Trophoblast cell (in vitro differentiated cells and primary cell): ENCODE data around the gene LANCL3.

Experiments
- DNase-seq, 2 donors: peaks; one replicate each; pipeline ENCODE4 v3.0.0-alpha.2; 2016
- H2AFZ ChIP-seq: 2 replicates; pipeline ENCODE4 v1.6.1; 2013; ENCODE audit warnings: low read length, moderate library complexity, mild to moderate bottlenecking; ENCODE audit not compliant: insufficient read depth, poor library complexity
- H2AK5ac ChIP-seq: 2 replicates; pipeline ENCODE4 v1.6.1; 2013; ENCODE audit warnings: mild to moderate bottlenecking, low read length
- H2BK120ac ChIP-seq: 2 replicates; pipeline ENCODE4 v1.6.1; 2013; ENCODE audit warnings: low read length, mild to moderate bottlenecking, moderate library complexity; ENCODE audit not compliant: insufficient read depth, poor library complexity
- H2BK12ac ChIP-seq: 2 replicates; pipeline ENCODE4 v1.6.1; 2013; ENCODE audit warnings: mild to moderate bottlenecking, low read length, moderate library complexity
- H2BK5ac ChIP-seq: 2 replicates; pipeline ENCODE4 v1.6.1; 2013; ENCODE audit warnings: low read length, low read depth, moderate library complexity, mild to moderate bottlenecking; ENCODE audit not compliant: poor library complexity
- H3K14ac ChIP-seq: 2 replicates; pipeline ENCODE4 v1.6.1; 2013; ENCODE audit warnings: mild to moderate bottlenecking, low read length
- H3K18ac ChIP-seq: 2 replicates; pipeline ENCODE4 v1.6.1; 2013; ENCODE audit warnings: mild to moderate bottlenecking, low read length
- H3K23ac ChIP-seq: 2 replicates; pipeline ENCODE4 v1.6.1; 2013; ENCODE audit warnings: low read length
- H3K27ac ChIP-seq: 2 replicates; pipeline ENCODE4 v1.5.1; 2013; ENCODE audit warnings: low read depth, mild to moderate bottlenecking, inconsistent platforms, low read length, moderate library complexity
- H3K27me3 ChIP-seq: 2 replicates; pipeline ENCODE4 v1.6.1; 2013; ENCODE audit warnings: inconsistent platforms, mild to moderate bottlenecking, low read length, moderate library complexity; ENCODE audit not compliant: insufficient read depth
- H3K36me3 ChIP-seq, 2 experiments: 1 replicate in 1 of 2; 2 replicates in 1 of 2; pipeline ENCODE4 v1.6.1; 2013; ENCODE audit warnings: low read length in 2 of 2, mild to moderate bottlenecking in 2 of 2, moderate library complexity in 1 of 2; ENCODE audit not compliant: insufficient read depth in 2 of 2, control insufficient read depth in 1 of 2
- H3K4ac ChIP-seq: 2 replicates; pipeline ENCODE4 v1.6.1; 2013; ENCODE audit warnings: low read depth, mild to moderate bottlenecking, low read length, moderate library complexity
- H3K4me1 ChIP-seq, 2 experiments: 1 replicate in 1 of 2; 2 replicates in 1 of 2; pipeline ENCODE4 v1.6.1; 2013; ENCODE audit warnings: low read length in 2 of 2, mild to moderate bottlenecking in 2 of 2, moderate library complexity in 1 of 2; ENCODE audit not compliant: insufficient read depth in 2 of 2, control insufficient read depth in 1 of 2
- H3K4me2 ChIP-seq: 2 replicates; pipeline ENCODE4 v1.6.1; 2013; ENCODE audit warnings: inconsistent platforms, mild to moderate bottlenecking, low read length, moderate library complexity
- H3K4me3 ChIP-seq: 2 replicates; pipeline ENCODE4 v1.5.1; 2013; ENCODE audit warnings: mild to moderate bottlenecking, low read depth, low read length, inconsistent platforms
- H3K79me1 ChIP-seq: one replicate; pipeline ENCODE4 v1.6.1; 2013; ENCODE audit warnings: low read length
- H3K79me2 ChIP-seq: 2 replicates; pipeline ENCODE4 v1.6.1; 2013; ENCODE audit warnings: low read length, mild to moderate bottlenecking; ENCODE audit not compliant: control insufficient read depth, insufficient read depth, poor library complexity
- H3K9ac ChIP-seq: 2 replicates; pipeline ENCODE4 v1.6.1; 2013; ENCODE audit warnings: mild to moderate bottlenecking, low read length
- H3K9me3 ChIP-seq: 2 replicates; pipeline ENCODE4 v1.6.1; 2013; ENCODE audit warnings: low read depth, mild to moderate bottlenecking, control low read depth, inconsistent platforms, low read length; ENCODE audit not compliant: insufficient read depth
- H4K12ac ChIP-seq: 2 replicates; pipeline ENCODE4 v1.6.1; 2013; ENCODE audit warnings: low read depth, mild to moderate bottlenecking, low read length, moderate library complexity
- H4K8ac ChIP-seq: 2 replicates; pipeline ENCODE4 v1.6.1; 2013; ENCODE audit warnings: low read depth, mild to moderate bottlenecking, low read length, moderate library complexity
- H4K91ac ChIP-seq: one replicate; pipeline ENCODE4 v1.6.1; 2013; ENCODE audit warnings: low read depth, mild to moderate bottlenecking, low read length, moderate library complexity
- WGBS: extraction: QIAGEN DNeasy Blood & Tissue Kit; methylation state at CpG from one replicate; pipeline ENCODE4 v1.1.7; 2013; ENCODE audit warnings: missing lambda C conversion rate; ENCODE audit not compliant: insufficient read length, insufficient coverage; ENCODE audit errors: extremely low coverage; 5-methylcytosine and 5-hydroxymethylcytosine counted together

The LANCL3 gene

DNA sequence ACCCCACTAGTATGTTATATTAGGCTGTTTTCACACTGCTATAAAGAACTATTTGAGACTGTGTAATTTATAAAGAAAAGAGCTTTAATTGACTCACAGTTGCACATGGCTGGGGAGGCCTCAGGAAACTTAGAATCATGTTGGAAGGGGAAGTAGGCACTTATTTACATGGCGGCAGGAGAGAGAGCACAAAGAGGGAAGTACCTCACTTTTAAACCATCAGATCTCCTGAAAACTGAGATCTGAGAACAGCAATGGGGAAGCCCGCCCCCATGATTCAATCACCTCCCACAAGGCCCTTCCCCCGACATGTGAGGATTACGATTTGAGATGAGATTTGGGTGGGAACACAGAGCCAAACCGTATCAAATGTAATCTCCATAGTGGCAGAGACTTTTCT, 68.7 kb downstream of the LANCL3 start:
- no peaks in the 10 kb centered on the region for H3K79me2 ChIP-seq
- H3K36me3 ChIP-seq: no peaks in the 10 kb centered on the region
- H3K4me3 ChIP-seq: no peak overlapping the region
- H3K4ac ChIP-seq: no peak overlapping the region
- H2BK12ac ChIP-seq: no peak overlapping the region
- H3K9ac ChIP-seq: no peak overlapping the region
- H3K23ac ChIP-seq: no peak overlapping the region
- no peak overlapping the region for H4K8ac ChIP-seq
- no peak overlapping the region for H3K27ac ChIP-seq
- H2AFZ ChIP-seq: no peak overlapping the region
- no peaks in the 10 kb centered on the region for H3K27me3 ChIP-seq
- no peak for DNase-seq
- H4K12ac ChIP-seq: no peak overlapping the region
- H3K4me2 ChIP-seq: no peak overlapping the region
- no CpG with 5 or more reads among the region's 5 CpGs for WGBS
- no peak overlapping the region for H3K18ac ChIP-seq
- peaks cover 4 to 5% of the 10 kb centered on the region in 2 experiments for H3K4me1 ChIP-seq
- no peak overlapping the region for H2BK120ac ChIP-seq
- H2BK5ac ChIP-seq: no peak overlapping the region
- H3K14ac ChIP-seq: no peak overlapping the region
- H4K91ac ChIP-seq: no peak overlapping the region
- H3K79me1 ChIP-seq: no peaks in the 10 kb centered on the region
- no peaks in the 10 kb centered on the region for H3K9me3 ChIP-seq
- no peak overlapping the region for H2AK5ac ChIP-seq

DNA sequence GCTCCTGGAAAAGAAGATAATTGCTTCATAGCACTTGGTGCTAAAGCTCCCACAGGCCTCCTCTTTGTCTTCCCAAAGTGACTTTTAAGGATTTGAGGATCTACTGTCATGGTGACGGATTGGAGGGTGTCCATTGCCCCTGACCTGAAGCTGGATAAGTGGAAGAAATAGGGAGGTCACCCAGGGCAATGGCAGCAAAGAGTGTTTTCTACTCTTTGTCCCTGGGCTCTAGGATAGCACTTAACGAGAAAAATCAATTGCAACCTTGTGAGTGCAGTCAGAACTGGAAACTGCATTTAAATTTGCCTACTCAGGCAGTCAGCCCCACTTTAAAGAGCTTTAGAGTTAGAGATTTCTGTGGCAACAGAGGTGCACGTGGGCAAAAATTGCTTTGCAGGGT, 70.4 kb downstream of the LANCL3 start:
- Histone ChIP-seq H2BK120ac (no peak overlapping the region), H3K79me1 (no peaks in the 10 kb centered on the region), H3K9me3 (no peaks in the 10 kb centered on the region), H4K8ac (no peak overlapping the region), H2AFZ (no peak overlapping the region), H3K23ac (no peak overlapping the region), H3K14ac (no peak overlapping the region), H3K4me3 (no peak overlapping the region), H3K27ac (no peak overlapping the region), H2BK12ac (no peak overlapping the region), H4K12ac (no peak overlapping the region), H2BK5ac (no peak overlapping the region), H2AK5ac (no peak overlapping the region), H3K36me3 (no peaks in the 10 kb centered on the region), H3K4ac (no peak overlapping the region), H3K4me1 (peaks cover 4 to 5% of the 10 kb centered on the region in 2 experiments), H3K27me3 (no peaks in the 10 kb centered on the region), H3K4me2 (no peak overlapping the region), H4K91ac (no peak overlapping the region), H3K79me2 (no peaks in the 10 kb centered on the region), H3K18ac (no peak overlapping the region), H3K9ac (no peak overlapping the region)
- no CpG with 5 or more reads among the region's 3 CpGs for WGBS
- DNase-seq: no peak

DNA sequence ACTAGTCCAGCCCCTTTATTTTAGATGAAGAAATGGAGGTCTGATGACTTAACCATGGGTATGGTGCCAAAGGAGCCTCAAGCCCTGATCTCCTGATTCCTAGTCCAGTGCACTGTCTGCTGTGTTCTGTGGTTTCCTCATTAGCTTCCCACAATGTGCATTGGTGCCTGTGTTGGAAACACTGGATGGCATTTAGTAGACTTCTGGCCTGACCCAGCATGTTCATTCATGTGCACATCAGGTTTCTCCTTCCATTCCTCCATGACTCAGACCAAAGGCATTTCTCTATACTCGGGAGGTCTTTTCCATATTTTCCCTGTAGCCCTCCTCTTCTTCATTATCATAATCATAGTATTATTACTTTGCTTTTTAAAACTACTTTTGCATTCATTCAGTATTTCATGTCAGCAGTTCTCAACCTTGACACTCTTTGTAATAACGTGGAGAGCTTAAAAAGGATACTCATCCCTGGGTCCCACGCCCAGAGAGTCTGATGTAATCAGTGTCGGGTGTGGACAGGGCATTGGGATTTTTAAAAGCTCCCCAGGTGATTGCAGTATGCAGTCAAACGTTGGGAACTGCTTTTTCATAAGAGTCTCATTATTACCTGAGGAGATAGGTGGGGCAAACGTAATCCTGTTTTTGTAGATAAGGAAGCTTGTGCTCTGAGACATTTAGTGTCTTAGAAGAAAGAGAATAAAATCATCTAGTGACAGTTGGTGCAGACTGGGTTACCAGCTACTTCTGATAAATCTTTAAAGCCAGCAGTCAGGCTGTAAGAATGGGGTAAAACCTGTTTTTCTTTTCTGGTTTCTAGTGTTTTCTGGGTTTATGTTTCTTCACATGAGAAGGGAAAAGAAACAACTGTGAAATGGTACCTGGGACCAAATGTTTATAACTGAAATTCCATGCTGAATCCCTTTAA, 73.2 kb downstream of the LANCL3 start:
- no peak overlapping the region for H4K12ac ChIP-seq
- WGBS: no CpG with 5 or more reads among the region's 6 CpGs
- no peaks in the 10 kb centered on the region for H3K27me3 ChIP-seq

DNA sequence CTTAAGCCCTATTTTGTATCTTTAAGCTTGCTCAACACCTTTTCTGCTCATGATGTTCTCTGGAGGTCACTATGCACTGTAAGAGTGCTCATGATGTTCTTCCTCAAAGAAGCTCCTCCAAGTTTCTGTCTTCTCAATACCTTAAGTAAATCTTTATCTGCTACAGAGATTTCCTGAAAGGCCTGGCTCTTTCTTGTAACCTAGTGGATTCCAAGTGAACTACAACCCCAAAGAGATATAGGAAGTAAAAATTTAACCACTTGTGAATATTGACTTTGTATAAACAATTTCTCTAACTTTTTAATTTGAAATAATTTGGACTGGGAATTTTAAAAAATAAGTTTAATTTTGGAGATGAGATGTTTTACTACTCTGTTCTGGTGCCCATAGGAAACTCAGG, 74.8 kb downstream of the LANCL3 start:
- Histone ChIP-seq H3K23ac (no peak overlapping the region), H4K8ac (no peak overlapping the region), H2BK5ac (no peak overlapping the region), H2BK12ac (no peak overlapping the region), H2AK5ac (no peak overlapping the region), H3K9me3 (no peaks in the 10 kb centered on the region), H3K27ac (no peak overlapping the region), H3K4me1 (peaks cover 4 to 5% of the 10 kb centered on the region in 2 experiments), H3K79me2 (no peaks in the 10 kb centered on the region), H3K79me1 (no peaks in the 10 kb centered on the region), H3K18ac (no peak overlapping the region), H3K4ac (no peak overlapping the region), H3K9ac (no peak overlapping the region), H3K4me3 (no peak overlapping the region), H3K14ac (no peak overlapping the region), H4K91ac (no peak overlapping the region), H2AFZ (no peak overlapping the region), H3K27me3 (no peaks in the 10 kb centered on the region), H3K4me2 (no peak overlapping the region), H4K12ac (no peak overlapping the region), H3K36me3 (no peaks in the 10 kb centered on the region), H2BK120ac (no peak overlapping the region)
- DNase-seq: no peak

More for the DNA sequence above, 73.2 kb downstream of the LANCL3 start:
- Histone ChIP-seq H3K79me1 (no peaks in the 10 kb centered on the region), H2AFZ (no peak overlapping the region), H3K18ac (no peak overlapping the region), H3K36me3 (no peaks in the 10 kb centered on the region), H3K4ac (no peak overlapping the region), H3K4me1 (peaks cover 4 to 5% of the 10 kb centered on the region in 2 experiments), H3K14ac (no peak overlapping the region), H3K79me2 (no peaks in the 10 kb centered on the region), H4K91ac (no peak overlapping the region), H3K9ac (no peak overlapping the region), H2AK5ac (no peak overlapping the region), H2BK12ac (no peak overlapping the region), H3K23ac (no peak overlapping the region), H3K4me2 (no peak overlapping the region), H2BK120ac (no peak overlapping the region), H3K27ac (no peak overlapping the region), H3K9me3 (no peaks in the 10 kb centered on the region), H2BK5ac (no peak overlapping the region), H3K4me3 (no peak overlapping the region), H4K8ac (no peak overlapping the region)
- peak; percentile 16 to 70 for DNase-seq
